SK-N-SH (cell line): ENCODE measurements around the gene LAIR2. TPM values are rescaled to one million over a fixed set of nuclear protein-coding genes. Genes with fewer than 3 reads are reported as not detected.

ENCODE experiments used
- CTCF ChIA-PET: fragments of 300-600, 350-600 bp; formaldehyde crosslinking; extraction: SDS; loops from one replicate; lab custom pipeline; 2021; lab: Yijun Ruan, JAX
- POLR2A ChIA-PET: fragments of 350-600 bp; sonication (Branson Sonifier 250); formaldehyde crosslinking; extraction: SDS; loops from one replicate; lab custom pipeline; 2020; ENCODE audit warnings: antibody characterized with exemption, inconsistent platforms; lab: Yijun Ruan, JAX
- DNase-seq: peaks from one replicate; pipeline ENCODE4 v3.0.0; 2012
- H2AFZ ChIP-seq: fragments of 200-600 bp; sonication (generic); 2 replicates; pipeline ENCODE4 v1.8.1; 2016; ENCODE audit warnings: antibody characterized with exemption, mild to moderate bottlenecking, low read depth
- H3F3A ChIP-seq: fragments of 200-600 bp; sonication (generic); replicated peaks from 2 replicates; pipeline ENCODE3; 2016; ENCODE audit warnings: antibody characterized with exemption, mild to moderate bottlenecking; ENCODE audit not compliant: insufficient read depth
- H3K27ac ChIP-seq, 2 experiments: fragments of 200-500 bp in 1 of 2; fragments of 200-600 bp in 1 of 2; sonication (Bioruptor generic) in 1 of 2; sonication (generic), shearing (Covaris generic) in 1 of 2; 2 replicates each; pipeline versions ENCODE4 v1.5.1 to v1.6.1; 2014 to 2016; ENCODE audit warnings: low read depth in 2 of 2, inconsistent platforms in 1 of 2, low read length in 1 of 2, mild to moderate bottlenecking in 1 of 2, mixed read lengths in 1 of 2
- H3K27me3 ChIP-seq: fragments of 200-600 bp; sonication (generic), shearing (Covaris generic); 2 replicates; pipeline ENCODE4 v1.6.1; 2016; ENCODE audit warnings: mixed run types; ENCODE audit not compliant: insufficient read depth
- H3K36me3 ChIP-seq, 2 experiments: fragments of 200-500 bp in 1 of 2; fragments of 200-600 bp in 1 of 2; sonication (Bioruptor generic) in 1 of 2; sonication (generic) in 1 of 2; replicated peaks in 1 of 2; 2 replicates each; pipeline versions ENCODE3 to v1.5.1; 2014 to 2016; ENCODE audit warnings: low read length in 1 of 2, mild to moderate bottlenecking in 1 of 2; ENCODE audit not compliant: insufficient read depth in 2 of 2, control insufficient read depth in 1 of 2
- H3K4me1 ChIP-seq, 2 experiments: fragments of 200-500 bp in 1 of 2; fragments of 200-600 bp in 1 of 2; sonication (Bioruptor generic) in 1 of 2; sonication (generic), shearing (Covaris generic) in 1 of 2; 2 replicates each; pipeline versions ENCODE4 v1.5.1 to v1.6.1; 2014 to 2016; ENCODE audit warnings: low read depth in 1 of 2, low read length in 1 of 2, mixed run types in 1 of 2; ENCODE audit not compliant: insufficient read depth in 2 of 2, control insufficient read depth in 1 of 2
- H3K4me2 ChIP-seq: fragments of 200-600 bp; sonication (generic), shearing (Covaris generic); 2 replicates; pipeline ENCODE4 v1.6.1; 2017; ENCODE audit warnings: mixed run types
- H3K4me3 ChIP-seq, 2 experiments: fragments of 200-500 bp in 1 of 2; fragments of 200-600 bp in 1 of 2; sonication (Bioruptor generic) in 1 of 2; sonication (generic), shearing (Covaris generic) in 1 of 2; 2 replicates each; pipeline versions ENCODE4 v1.5.1 to v1.8.1; 2014 to 2016; ENCODE audit warnings: low read depth in 2 of 2, inconsistent platforms in 1 of 2, low read length in 1 of 2, mild to moderate bottlenecking in 1 of 2, mixed read lengths in 1 of 2, moderate library complexity in 1 of 2
- H3K79me2 ChIP-seq: fragments of 200-600 bp; sonication (generic); 2 replicates; pipeline ENCODE4 v1.8.1; 2017; ENCODE audit warnings: mild to moderate bottlenecking; ENCODE audit not compliant: insufficient read depth
- H3K9ac ChIP-seq: fragments of 200-600 bp; sonication (generic); 2 replicates; pipeline ENCODE4 v1.6.1; 2017; ENCODE audit warnings: mixed run types
- H3K9me2 ChIP-seq: fragments of 200-600 bp; sonication (generic); 2 replicates; pipeline ENCODE4 v1.6.1; 2017; ENCODE audit warnings: mixed run types
- H3K9me3 ChIP-seq: fragments of 200-600 bp; sonication (generic); 2 replicates; pipeline ENCODE4 v1.6.1; 2017; ENCODE audit warnings: mixed run types, mild to moderate bottlenecking, moderate library complexity
- H4K20me1 ChIP-seq: fragments of 200-600 bp; sonication (generic); 2 replicates; pipeline ENCODE4 v1.6.1; 2017; ENCODE audit warnings: mild to moderate bottlenecking, mixed run types; ENCODE audit not compliant: insufficient read depth
- CHD2 ChIP-seq: fragments of 150-350 bp; IDR thresholded peaks from 2 replicates; pipeline ENCODE4 v1.6.1; 2018; ENCODE audit warnings: low read length; ENCODE audit not compliant: partially characterized antibody
- ELF1 ChIP-seq: IDR thresholded peaks from 2 replicates; pipeline ENCODE4 v1.4.0; 2012
- EP300 ChIP-seq, 2 experiments: IDR thresholded peaks; 2 replicates each; pipeline versions ENCODE4 v1.4.0 to v1.6.1; 2012; ENCODE audit warnings: borderline replicate concordance in 1 of 2, low read depth in 1 of 2, low read length in 1 of 2
- EZH2phosphoT487 ChIP-seq: fragments of 200-600 bp; sonication (generic); IDR thresholded peaks from 2 replicates; pipeline ENCODE4 v1.6.1; 2017; ENCODE audit warnings: low read depth, mixed run types, mild to moderate bottlenecking, antibody characterized with exemption, moderate library complexity, borderline replicate concordance
- FOXJ3 ChIP-seq: sonication (generic); formaldehyde crosslinking; IDR thresholded peaks from 2 replicates; pipeline ENCODE4 v1.5.1; 2020; ENCODE audit warnings: mild to moderate bottlenecking, missing genetic modification reagents
- FOXM1 ChIP-seq: IDR thresholded peaks from 2 replicates; pipeline ENCODE4 v1.4.0; 2012; ENCODE audit warnings: low read depth, mild to moderate bottlenecking
- GABPA ChIP-seq: IDR thresholded peaks from 2 replicates; pipeline ENCODE4 v1.4.0; 2012; ENCODE audit warnings: low read depth, mild to moderate bottlenecking
- GATA2 ChIP-seq: sonication (generic); formaldehyde crosslinking; IDR thresholded peaks from 2 replicates; pipeline ENCODE4 v1.5.0; 2020; ENCODE audit warnings: mild to moderate bottlenecking, missing genetic modification reagents
- IRF3 ChIP-seq: fragments of 150-350 bp; IDR thresholded peaks from 2 replicates; pipeline ENCODE4 v1.6.1; 2016; ENCODE audit warnings: mild to moderate bottlenecking, low read depth, low read length
- JUND ChIP-seq: IDR thresholded peaks from 2 replicates; pipeline ENCODE4 v1.4.0; 2012
- MXI1 ChIP-seq: IDR thresholded peaks from 2 replicates; pipeline ENCODE4 v1.6.1; 2012; ENCODE audit warnings: mild to moderate bottlenecking, low read depth, low read length, improper control_type of control experiment
- NFIC ChIP-seq: IDR thresholded peaks from 2 replicates; pipeline ENCODE4 v1.4.0; 2012; ENCODE audit warnings: borderline replicate concordance
- POLR2AphosphoS5 ChIP-seq: IDR thresholded peaks from 2 replicates; pipeline ENCODE4 v1.6.1; 2012; ENCODE audit warnings: low read depth, low read length
- RAD21 ChIP-seq: IDR thresholded peaks from 2 replicates; pipeline ENCODE4 v1.6.1; 2012; ENCODE audit warnings: mild to moderate bottlenecking, low read length
- RCOR1 ChIP-seq: fragments of 150-350 bp; IDR thresholded peaks from 2 replicates; pipeline ENCODE4 v1.6.1; 2017; ENCODE audit warnings: antibody characterized with exemption, low read length
- REST ChIP-seq: IDR thresholded peaks from 2 replicates; pipeline ENCODE4 v1.6.1; 2012; ENCODE audit warnings: mild to moderate bottlenecking, low read depth, low read length, moderate library complexity
- RFX5 ChIP-seq: IDR thresholded peaks from 2 replicates; pipeline ENCODE4 v1.6.1; 2012; ENCODE audit warnings: mild to moderate bottlenecking, improper control_type of control experiment, low read length
- RXRA ChIP-seq: IDR thresholded peaks from 2 replicates; pipeline ENCODE4 v1.4.0; 2012; ENCODE audit warnings: low read depth, mild to moderate bottlenecking, borderline replicate concordance
- SIN3A ChIP-seq: IDR thresholded peaks from 2 replicates; pipeline ENCODE4 v1.6.1; 2012; ENCODE audit warnings: low read depth, mild to moderate bottlenecking, low read length, moderate library complexity, borderline replicate concordance
- SMC3 ChIP-seq: IDR thresholded peaks from 2 replicates; pipeline ENCODE4 v1.6.1; 2012; ENCODE audit warnings: low read depth, low read length, improper control_type of control experiment
- TAF1 ChIP-seq: IDR thresholded peaks from 2 replicates; pipeline ENCODE4 v1.6.1; 2012; ENCODE audit warnings: low read depth, mild to moderate bottlenecking, low read length, moderate library complexity, borderline replicate concordance
- TCF12 ChIP-seq: IDR thresholded peaks from 2 replicates; pipeline ENCODE4 v1.4.0; 2012
- TEAD4 ChIP-seq: IDR thresholded peaks from 2 replicates; pipeline ENCODE4 v1.4.0; 2012; ENCODE audit warnings: mild to moderate bottlenecking, borderline replicate concordance; ENCODE audit not compliant: insufficient read depth
- USF1 ChIP-seq: IDR thresholded peaks from 2 replicates; pipeline ENCODE4 v1.4.0; 2012; ENCODE audit warnings: low read depth, borderline replicate concordance
- YY1 ChIP-seq: IDR thresholded peaks from 2 replicates; pipeline ENCODE4 v1.4.0; 2012; ENCODE audit warnings: low read depth, mild to moderate bottlenecking
- WGBS: methylation state at CpG from one replicate; pipeline ENCODE4 v1.1.6; 2017; ENCODE audit warnings: low lambda C conversion rate; 5-methylcytosine and 5-hydroxymethylcytosine counted together
- polyA plus RNA-seq, 3 experiments: library from polyadenylated mRNA; depleted of rRNA; stranded (reverse); fragments of >200 nt; gene quantifications; 2 replicates each; pipeline ENCODE4 v1.2.3, GENCODE V29; 2012
- TF ChIP-seq, protein P1 (sequence below): IDR thresholded peaks from 2 replicates; pipeline ENCODE4 v1.4.0; 2012; ENCODE audit warnings: low read depth
- TF ChIP-seq, protein P2 (sequence below): fragments of 200-600 bp; sonication (generic); IDR thresholded peaks from 2 replicates; pipeline ENCODE4 v1.6.1; 2017; ENCODE audit warnings: antibody characterized with exemption, mild to moderate bottlenecking, moderate library complexity

LAIR2 gene
- polyA plus RNA-seq, 1 of the 3 experiments (the other 2 are of a cell fraction) = not detected

- H3K4me1 ChIP-seq = no peaks in the 10 kb centered on the region; a peak in 1 of 4 replicates
- H3K4me3 ChIP-seq = peak within 1 kb of the TSS; percentile 48 to 62; a peak in 3 of 4 replicates
- peak within 1 kb of the TSS; percentile 41 to 52; a peak in 2 of 4 replicates for H3K27ac ChIP-seq
- no peaks in the 10 kb centered on the region for H3K9me3 ChIP-seq
- peak; percentile 60 for DNase-seq
- ChIA-PET POLR2A (no interaction called here), CTCF (interaction anchor here (0.7 kb wide), 1 partner anchor 8 kb away, joined by 3 read pairs; no protein-coding TSS in a partner anchor)
- peak within 1 kb of the TSS; percentile 93 for H2AFZ ChIP-seq
- peak within 1 kb of the TSS; percentile 87 for H3K4me2 ChIP-seq
- 7% methylated on average over 11 of the region's 14 CpGs for whole genome bisulfite sequencing
- no peaks in the 10 kb centered on the region for H3K79me2 ChIP-seq
- no peaks in the 10 kb centered on the region for H3K9me2 ChIP-seq
- peaks cover 17% of the 10 kb centered on the region for H3F3A ChIP-seq
- peak within 1 kb of the TSS; percentile 57; the same call in 1 of the 2 replicates for H3K9ac ChIP-seq
- H3K27me3 ChIP-seq = peaks cover 33% of the 10 kb centered on the region
- no peaks in the 10 kb centered on the region for H3K36me3 ChIP-seq
- no peaks in the 10 kb centered on the region for H4K20me1 ChIP-seq
- TF ChIP-seq GATA2 (CRISPR knock-in tag) (no peak), FOXJ3 (no peak), SMC3 (no peak), CHD2 (no peak), TEAD4 (no peak), GABPA (no peak), MXI1 (no peak), JUND (no peak), EP300 (IDR thresholded peaks at IDR 0.05; ENCODE audit: borderline replicate concordance in 1 of 2, low read depth in 1 of 2, low read length in 1 of 2) (no peak), TAF1 (no peak), ELF1 (peak; percentile 55; the same call in 1 of the 2 replicates), RFX5 (no peak), REST (0 out of 2 replicates have a peak, but pooled peaks have one; percentile 30), NFIC (no peak), RCOR1 (no peak), YY1 (no peak), TCF12 (peak; percentile 92), EZH2phosphoT487 (no peak), FOXM1 (no peak), POLR2AphosphoS5 (no peak), IRF3 (no peak), USF1 (no peak), SIN3A (0 out of 2 replicates have a peak, but pooled peaks have one; percentile 69), RXRA (no peak), RAD21 (no peak)
- TF ChIP-seq, protein P1, sequence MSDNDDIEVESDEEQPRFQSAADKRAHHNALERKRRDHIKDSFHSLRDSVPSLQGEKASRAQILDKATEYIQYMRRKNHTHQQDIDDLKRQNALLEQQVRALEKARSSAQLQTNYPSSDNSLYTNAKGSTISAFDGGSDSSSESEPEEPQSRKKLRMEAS = 0 out of 2 replicates have a peak, but pooled peaks have one; percentile 26
- TF ChIP-seq, protein P2, sequence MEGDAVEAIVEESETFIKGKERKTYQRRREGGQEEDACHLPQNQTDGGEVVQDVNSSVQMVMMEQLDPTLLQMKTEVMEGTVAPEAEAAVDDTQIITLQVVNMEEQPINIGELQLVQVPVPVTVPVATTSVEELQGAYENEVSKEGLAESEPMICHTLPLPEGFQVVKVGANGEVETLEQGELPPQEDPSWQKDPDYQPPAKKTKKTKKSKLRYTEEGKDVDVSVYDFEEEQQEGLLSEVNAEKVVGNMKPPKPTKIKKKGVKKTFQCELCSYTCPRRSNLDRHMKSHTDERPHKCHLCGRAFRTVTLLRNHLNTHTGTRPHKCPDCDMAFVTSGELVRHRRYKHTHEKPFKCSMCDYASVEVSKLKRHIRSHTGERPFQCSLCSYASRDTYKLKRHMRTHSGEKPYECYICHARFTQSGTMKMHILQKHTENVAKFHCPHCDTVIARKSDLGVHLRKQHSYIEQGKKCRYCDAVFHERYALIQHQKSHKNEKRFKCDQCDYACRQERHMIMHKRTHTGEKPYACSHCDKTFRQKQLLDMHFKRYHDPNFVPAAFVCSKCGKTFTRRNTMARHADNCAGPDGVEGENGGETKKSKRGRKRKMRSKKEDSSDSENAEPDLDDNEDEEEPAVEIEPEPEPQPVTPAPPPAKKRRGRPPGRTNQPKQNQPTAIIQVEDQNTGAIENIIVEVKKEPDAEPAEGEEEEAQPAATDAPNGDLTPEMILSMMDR = 0 out of 2 replicates have a peak, but pooled peaks have one; percentile 7
- TF ChIP-seq, all 33 proteins: peak for 6
Observed at GRCh38 chr19:54473071-54473891, 29.4 kb upstream of the LAIR2 start, which contains the start of gene CDC42EP5. Gene CDC42EP5 (minus strand): TSS chr19:54473296. CDS start chr19:54465547, 7,749 bp downstream.
